ENCODE data around the gene EPC1.
A peak's percentile ranks its signal among the peaks of the same experiment; 100 is the strongest.
"Not testable (repeated sequence)": the region's sequence is repeated elsewhere in the genome, so short reads cannot be mapped to it uniquely, and the experiment has no call there.

EPC1 gene

DNA sequence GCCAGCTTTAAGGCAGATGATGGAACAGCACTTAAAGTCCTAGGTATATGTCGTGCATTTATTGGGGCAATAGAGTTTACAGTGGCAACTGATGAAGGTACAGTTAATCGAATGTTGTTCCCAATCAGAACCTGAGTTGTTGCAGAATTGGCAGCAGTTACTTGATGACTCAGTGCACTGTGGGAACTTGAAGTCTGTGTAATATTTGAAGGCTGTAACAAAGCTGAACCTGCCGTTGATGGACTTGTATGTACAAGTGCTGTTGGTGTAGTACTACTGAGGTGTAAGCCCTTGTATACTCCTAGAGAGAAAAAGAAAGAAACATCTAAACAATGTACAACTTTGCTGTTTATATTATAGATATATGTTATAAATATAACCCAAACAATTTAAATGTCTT is 75.3 kb downstream of the EPC1 start:
- no peak for DNase-seq

DNA sequence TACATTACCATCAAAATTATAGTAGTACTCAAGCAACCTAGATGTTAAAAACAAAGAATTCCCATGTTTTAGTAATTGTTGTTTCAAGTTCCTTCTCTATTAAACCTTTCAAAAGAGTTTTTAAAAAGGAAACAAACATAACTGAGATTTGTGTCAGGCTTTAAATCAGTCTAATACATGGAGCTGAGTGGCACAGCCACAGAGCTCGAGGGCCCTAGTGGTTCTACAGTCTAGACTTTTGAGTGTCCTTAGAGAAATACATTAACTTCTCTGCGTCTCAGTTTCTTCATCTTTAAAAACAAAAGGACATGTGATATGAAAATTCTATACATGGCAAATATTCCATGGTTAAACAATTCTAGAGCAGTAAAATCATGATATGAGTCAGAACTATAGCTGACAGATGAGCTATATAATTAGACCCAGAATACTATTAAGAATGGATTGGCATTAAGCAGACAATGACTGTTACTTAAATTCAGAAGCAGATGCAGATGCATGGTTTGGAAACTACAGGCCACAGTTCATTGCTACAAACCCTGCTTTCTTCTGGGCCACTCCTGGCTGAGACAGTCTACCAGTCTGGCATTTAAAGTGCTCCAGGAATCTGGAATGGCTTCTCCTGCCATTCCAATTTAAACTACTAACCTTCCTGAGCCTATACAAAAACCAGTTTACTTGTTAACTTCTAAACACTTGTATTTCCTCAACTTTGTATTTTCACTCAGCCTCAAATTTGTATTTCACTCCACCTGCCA is 77.4 kb downstream of the EPC1 start:
- DNase-seq, result no peak

DNA sequence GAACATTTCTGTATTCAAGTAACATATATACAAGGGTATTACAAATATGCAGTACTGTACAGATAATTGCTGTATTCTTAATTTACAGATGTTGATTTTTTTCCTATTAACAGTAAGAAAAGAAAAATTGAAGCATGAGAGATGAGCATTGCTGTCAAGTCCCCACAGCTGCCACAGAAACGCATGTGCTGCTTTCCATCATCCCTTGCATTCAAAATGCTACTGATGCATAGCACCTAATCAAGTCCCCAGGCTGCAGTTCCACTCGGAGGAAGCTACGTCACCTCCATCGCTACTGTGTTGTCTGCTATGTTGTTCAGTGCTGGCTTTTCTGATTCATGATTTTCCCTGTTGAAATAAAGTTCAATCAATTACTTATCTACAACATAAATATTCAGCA is 78.2 kb downstream of the EPC1 start:
- no peak for DNase-seq

DNA sequence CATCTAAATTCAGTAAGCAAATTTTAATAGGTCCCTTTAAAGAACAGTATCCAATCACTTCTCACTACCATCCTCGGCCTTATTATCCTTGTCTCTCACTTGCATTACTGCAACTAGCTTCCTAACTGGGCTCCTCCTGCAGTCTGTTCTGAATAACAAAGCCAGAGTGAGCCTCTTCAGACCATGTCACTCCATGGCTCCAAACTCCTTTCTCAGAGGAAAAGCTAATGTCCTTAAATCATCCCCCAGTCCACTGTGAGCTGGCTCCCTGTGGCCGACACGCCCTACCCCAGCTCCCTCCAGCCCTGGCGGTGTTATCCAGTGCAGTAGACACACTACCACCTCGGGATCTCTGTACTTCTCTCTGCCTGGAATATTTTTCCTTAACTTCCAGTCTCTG is 80.0 kb downstream of the EPC1 start:
- DNase-seq, result no peak

DNA sequence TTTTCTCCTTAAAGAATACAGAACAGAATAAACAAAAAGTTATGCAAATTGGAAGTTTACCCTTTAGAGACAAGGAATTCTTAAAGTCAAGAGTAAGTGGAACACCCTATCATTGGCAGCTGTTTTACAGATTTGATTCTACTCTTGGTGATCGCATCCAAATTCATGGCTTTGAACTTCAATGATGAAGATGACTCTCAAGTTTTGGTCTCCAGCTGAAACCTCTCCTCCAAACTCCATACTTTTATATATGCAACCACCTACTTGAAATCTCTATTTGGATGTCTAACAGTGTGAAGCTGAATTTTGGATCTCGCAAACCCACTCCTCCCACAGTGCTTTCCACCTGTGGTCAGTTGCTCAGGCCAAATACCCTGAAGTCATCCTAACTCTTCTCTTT is 80.4 kb downstream of the EPC1 start:
- no peak for DNase-seq

DNA sequence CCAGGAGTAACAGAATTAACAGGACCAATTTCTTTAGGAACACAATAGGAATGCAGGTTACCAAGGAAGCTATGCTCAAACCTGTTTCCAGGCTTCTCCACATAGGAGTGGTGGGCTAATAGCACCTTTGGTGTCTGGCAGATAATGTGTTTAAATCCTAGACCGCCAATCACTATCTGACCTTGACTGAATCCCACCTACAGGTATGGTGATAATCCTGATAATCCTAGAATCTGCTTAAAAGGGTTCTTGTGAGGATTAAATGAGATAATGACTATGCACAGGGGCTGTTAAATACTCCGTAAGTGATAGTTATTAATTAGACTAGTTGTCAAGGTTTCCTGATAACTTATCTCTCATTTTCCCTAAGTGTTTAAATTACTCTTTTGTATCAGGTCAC is 81.2 kb downstream of the EPC1 start:
- DNase-seq, result no peak

DNA sequence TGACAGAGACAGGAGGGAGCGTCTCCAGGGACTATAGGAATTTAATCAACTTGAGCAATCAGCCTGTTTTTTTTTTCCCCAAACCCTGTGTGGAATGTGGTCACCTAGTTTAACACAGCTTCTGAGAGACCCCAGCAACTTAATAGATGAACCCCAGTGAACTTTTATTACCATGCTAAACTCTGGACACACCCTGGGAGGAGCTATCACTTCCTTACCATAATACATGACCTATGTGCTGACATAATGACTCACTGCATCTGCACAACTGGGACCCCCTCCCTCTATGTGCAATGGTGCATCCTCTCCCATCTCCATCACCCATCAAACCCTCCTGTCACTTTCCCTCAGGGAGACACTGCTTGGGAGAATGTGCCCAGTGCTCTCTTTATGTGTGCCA is 83.7 kb downstream of the EPC1 start:
- peak; percentile 22 for DNase-seq

DNA sequence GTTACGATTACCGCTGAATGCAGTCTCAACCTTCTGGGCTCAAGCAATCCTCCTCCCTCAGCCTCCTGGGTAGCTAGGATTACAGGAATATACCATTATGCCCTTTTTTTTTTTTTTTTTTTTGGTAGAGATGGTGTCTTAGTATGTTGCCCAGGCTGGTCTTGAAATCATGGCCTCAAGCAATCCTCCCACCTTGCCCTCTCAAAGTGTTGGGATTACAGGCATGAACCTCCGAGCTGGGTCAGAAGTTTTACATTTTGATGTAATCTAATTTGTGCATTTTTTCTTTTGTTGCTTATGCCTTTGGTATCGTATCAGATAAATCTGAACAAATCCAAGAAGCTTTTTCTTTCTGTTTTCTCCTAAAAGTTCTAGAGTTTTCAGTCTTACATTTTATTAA is 87.4 kb downstream of the EPC1 start:
- DNase-seq, result no peak

DNA sequence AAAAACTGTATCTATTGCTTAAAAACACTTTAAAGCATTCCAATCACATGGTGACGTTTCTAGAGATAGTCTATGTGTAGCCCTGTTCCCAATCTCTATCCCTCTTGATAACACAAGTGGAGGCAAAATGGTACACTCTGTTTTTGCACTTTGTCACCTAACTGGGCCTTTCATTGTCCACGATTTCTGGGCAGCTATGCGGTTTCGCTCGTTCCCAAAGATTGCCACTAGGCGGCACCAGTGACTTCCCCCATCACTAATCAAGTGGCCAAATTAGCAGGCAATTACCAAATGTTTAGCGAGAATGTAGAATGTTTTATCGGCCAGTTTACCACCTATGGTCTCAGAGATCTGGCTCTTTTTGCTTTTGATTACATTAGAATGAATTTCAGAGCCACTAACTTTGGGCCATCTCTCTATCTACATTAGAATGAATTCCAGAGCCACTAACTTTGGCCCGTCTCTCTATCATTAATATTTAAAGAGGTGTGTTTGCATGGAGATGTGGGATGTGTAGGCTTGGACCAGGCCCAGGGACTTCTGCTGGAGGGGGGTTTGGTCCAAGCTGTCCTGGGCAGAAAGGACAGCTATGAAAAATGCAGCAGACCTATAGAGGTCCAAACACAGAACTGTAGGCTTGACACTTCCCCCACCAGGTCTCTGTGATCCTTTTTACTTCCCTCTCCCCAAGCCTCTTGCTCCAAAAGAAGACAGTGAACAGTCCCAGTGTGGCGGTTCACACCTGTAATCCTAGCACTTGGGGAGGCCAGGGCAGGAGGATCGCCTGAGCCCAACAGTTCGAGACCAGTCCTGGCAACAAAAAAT is 90.1 kb downstream of the EPC1 start:
- DNase-seq, result peak; percentile 86

DNA sequence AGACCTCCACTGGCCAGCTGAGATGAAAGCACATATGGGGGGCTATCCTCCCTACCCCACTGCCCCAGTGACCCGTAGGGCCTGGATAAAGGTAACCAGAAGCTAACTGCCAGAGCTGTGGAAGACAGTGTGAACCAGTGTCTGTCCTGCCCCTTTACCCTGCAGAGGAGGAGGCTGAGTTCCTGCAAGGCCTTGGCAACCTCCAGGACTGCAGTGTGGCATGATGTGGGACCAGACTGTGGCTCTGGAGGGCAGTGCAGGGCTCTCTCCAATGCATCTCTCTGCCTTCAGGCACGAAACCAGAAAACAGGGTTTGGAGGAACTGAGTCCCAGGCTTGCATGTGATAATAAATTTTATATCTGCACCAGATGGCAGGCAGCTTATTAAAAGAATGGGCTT is 93.1 kb downstream of the EPC1 start:
- peak; percentile 27 for DNase-seq

DNA sequence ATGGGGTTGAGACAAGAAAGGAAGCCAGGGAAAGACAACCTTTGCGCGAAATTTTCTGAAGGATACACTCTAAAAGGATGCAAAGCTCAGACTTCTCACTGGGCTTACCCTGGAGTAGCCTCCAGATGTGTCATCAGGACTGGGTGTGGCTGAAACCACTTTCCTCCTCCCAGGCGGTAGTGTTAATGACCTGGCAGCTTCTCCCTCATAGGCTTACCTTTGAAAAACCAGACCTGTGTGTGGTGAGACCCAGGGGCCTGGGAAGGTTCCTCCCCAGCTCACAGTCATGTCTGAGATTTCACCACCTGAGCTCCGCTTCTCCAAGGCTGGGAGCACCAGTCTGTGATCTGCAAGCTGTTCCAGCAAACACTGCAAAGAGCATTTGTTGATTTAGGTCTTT is 93.7 kb downstream of the EPC1 start:
- DNase-seq, result peak; percentile 34

DNA sequence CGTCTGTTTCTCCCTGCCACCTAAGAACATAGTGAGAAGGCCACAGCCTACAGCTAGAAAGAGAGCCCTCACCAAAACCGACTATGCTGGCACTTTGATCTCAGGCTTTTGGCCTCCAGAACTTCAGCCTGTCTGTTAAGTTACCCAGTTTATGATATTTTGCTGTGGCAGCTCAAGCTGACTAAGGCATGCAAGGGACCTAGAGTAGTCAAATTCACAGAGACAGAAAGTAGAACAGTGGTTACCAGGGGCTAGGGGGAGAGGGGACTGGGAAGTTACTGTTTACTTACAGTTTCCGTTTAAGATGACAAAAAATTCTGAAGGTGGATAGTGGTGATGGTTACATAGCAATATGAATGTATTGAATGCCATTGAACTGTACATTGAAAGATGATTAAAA is 96.5 kb downstream of the EPC1 start:
- not testable (repeated sequence) for DNase-seq

DNA sequence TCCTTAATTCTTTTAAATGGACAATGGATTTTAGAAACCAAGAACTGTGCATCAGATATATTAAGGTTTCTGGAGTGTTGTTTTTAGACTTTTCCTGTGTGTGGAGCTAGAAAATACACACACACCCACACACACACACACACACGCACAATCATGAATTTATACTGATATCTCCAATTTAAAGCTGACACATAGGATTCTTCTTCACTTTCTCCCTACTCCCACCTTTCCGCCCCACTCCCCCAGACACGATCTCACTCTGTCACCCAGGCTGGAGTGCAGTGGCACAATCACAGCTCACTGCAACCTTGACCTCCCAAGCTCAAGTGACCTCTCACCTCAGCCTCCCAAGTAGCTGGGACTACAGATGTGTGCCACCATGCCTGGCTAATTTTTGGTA is 100.3 kb downstream of the EPC1 start:
- DNase-seq, result no peak

DNA sequence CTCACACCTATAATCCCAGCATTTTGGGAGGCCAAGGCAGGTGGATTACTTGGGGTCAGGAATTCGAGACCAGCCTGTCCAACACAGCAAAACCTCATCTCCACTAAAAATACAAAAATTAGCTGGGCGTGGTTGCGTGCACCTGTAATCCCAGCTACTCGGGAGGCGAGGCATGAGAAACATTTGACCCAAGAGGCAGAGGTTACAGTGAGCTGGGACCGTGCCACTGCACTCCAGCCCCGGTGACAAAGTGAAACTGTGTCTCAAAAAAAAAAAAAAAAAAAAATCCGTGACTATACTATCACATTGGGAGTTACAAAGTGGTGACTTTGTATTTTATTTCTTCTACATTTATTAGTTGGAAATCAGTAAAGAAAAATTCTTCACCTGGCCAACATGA is 101.2 kb downstream of the EPC1 start:
- no peak for DNase-seq

DNA sequence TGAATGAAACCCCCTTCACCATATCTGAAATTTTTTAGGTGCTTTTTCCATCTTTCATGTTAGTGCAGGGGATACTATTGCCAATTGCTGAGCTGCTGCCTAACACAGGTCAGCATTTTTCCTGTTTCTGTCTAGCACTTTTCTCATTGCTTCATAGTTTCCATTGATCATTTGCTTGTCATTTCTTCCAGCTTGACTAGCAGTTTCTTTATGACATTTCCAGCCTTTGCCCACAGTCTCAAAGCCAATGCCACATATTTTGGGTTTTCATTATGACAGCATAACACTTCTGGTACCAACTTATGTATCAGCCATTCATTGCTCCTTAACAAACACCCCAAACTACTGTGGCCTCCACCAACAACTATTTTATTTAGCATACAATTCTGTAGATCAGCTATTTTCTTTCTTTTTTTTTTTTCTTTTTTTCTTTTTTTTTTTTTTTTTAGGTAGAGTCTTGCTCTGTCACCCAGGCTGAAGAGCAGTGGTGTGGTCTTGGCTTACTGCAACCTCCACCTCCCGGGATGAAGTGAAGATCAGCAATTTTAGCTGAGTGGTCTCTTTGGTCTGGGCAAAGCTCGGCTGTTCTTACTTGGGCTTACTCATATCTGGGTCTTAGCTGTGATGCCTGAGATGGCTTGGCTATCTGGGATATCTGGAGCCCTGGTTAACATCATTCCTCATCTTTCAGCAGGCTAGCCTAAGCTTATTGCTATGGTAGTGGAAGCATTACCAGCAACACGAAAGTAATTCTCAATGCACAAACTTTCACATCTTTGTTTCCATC is 102.3 kb downstream of the EPC1 start:
- no peak for DNase-seq

DNA sequence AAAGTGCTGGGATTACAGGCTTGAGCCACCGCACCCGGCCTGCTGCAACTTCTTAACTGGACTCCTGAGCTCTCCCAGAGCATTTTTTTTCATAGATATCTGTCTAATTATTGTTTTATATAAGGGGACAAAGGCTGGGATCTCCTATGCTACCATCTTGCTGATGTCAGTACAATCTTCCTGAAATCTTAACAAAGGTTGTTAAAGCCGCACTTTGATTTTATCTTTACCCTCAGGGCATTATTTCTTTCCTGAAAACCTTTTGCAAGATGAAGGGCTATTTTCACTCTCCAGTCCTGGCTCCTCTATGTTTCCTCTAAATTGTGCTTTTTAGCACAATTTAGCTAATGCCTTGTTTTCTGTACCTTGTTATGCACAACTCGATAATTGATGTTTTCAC is 102.9 kb downstream of the EPC1 start:
- no peak for DNase-seq

DNA sequence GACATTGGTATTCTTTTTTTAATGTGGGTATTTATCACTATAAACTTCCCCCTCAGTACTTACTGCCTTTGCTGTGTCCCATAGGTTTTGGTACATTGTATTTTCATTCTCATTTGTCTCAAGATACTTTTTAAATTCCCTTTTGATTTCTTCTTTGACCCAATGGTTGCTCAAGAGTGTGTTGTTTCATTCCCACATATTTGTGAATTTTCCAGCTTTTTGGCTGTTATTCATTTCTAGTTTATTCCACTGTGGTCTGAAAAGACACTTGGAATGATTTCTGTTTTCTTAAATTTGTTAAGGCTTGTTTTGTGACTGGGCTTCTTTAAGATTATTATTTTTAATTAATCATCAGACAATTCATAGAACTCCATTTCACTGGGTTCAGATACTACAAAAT is 105.0 kb downstream of the EPC1 start:
- no peak for DNase-seq

DNA sequence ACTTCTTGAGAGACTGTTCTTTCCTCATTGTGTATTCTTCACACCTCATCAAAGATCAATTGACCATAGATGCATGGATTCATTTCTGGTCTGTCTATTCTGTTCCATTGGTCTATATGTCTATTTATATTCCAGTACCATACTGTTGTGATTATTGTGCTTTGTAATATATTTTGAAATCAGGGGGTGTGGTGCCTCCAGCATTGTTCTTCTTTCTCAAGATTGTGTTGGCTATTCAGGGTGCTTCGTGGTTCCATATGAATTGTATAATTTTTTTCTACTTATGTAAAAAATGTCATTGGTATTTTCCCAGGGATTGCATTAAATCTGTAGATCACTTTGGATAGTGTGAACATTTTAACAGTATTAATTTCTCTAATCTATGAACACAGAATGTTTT is 106.5 kb downstream of the EPC1 start:
- no peak for DNase-seq

DNA sequence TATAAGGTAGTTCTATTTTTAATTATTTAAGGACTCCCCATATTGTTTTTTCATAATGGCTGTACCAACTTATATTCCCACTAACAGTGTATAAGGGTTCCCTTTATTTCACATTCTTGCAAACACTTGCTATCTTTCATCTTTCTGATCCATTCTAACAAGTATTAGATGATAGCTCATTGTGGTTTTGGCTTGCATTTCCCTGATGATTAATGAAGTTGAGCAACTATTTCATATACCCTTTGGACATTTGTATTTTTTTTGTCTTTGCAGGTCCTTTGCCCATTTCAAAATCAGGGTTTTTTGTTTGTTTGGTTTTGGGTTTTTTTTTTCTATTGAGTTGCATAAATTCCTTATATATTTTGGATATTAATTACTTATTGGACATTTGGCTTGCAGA is 107.2 kb downstream of the EPC1 start:
- DNase-seq, result peak; percentile 28

DNA sequence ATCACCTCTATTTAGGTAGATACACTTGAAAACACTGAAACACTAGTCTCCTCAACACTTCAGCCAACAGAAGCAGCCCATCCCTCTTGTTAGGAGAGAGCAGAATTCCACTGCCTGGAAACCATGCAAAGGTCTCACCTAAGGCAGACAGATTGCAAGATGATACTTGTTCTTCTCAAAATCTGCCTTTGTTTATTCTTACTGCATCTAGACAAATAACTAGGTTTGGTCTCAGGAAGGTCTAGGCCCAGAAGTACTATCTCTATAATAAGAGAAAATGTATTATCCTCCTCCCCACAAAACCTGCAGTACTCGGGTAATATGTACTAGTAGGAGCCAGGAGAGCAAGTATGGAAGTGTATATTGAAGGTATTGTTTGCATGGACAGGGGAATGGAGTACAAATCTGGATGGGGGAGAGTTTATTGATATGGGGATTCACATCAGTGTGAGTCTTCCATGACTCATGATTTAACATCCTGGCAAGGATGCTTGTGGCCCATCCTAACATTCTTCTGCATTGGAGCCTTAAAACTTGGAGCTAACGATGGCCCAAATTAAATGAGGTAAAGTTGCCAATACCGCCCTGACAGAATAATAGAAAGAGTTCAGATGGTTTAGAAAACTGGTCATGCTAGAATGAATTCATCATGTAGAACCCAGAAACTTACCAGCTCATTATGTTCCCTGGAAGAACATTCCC is 109.2 kb downstream of the EPC1 start:
- no peak for DNase-seq

DNA sequence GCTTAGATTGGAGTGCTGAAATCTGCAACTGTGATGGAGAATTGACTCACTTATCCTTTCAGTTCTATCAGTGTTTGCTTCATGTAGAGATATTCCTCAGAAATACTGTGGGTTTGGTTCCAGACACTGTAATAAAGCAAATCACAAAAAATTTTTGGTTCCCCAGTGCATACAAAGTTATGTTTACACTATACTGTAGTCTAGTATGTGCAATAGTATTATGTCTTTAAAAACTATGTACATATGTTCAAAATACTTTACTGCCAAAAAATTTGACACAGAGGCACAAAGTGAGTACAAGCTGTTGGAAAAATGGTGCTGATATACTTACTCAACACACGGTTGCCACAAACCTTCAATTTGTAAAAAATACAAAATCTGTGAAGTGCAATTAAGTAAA is 112.5 kb downstream of the EPC1 start:
- DNase-seq, result no peak

DNA sequence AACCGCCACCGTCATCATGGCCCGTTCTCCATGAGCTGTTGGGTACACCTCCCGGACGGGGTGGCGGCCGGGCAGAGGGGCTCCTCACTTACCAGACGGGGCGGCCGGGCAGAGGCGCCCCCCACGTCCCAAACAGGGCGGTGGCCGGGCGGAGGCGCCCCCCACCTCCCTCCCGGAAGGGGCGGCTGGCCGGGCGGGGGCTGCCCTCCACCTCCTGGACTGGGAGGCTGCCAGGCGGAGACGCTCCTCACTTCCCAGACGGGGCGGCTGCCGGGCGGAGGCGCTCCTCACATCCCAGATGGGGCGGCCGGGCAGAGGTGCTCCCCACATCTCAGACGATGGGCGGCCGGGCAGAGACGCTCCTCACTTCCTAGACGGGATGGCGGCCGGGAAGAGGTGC is 113.6 kb downstream of the EPC1 start:
- not testable (repeated sequence) for DNase-seq

DNA sequence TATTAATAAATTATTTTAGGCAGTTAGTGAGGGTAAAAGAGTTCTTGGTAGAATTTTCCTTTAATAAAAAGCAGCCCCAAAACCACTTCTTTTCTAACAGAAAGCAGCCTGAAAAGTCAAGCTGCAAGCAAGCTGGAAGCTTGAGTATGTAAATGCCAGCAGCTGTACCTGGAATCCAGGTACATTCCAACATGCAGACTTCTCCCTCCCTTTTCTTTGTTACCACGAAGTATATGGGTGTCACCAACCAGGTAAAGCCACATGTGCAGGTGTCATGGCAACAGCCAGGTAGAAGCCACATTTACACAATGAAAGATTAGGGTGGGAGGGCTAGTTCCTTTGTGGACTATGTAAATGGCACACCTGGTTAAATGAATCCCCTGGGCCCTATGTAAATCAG is 114.6 kb downstream of the EPC1 start:
- no peak for DNase-seq
